ENCODE results near the gene SCO2. TPM values are rescaled to one million over a fixed set of nuclear protein-coding genes. Genes with fewer than 3 reads are reported as not detected.
"Not testable (repeated sequence)": the region's sequence is repeated elsewhere in the genome, so short reads cannot be mapped to it uniquely, and the experiment has no call there.

Gene SCO2
- polyA plus RNA-seq, 3 donors from 2014 or later: 8.3 to 14.8 (median 9.9) TPM

DNA sequence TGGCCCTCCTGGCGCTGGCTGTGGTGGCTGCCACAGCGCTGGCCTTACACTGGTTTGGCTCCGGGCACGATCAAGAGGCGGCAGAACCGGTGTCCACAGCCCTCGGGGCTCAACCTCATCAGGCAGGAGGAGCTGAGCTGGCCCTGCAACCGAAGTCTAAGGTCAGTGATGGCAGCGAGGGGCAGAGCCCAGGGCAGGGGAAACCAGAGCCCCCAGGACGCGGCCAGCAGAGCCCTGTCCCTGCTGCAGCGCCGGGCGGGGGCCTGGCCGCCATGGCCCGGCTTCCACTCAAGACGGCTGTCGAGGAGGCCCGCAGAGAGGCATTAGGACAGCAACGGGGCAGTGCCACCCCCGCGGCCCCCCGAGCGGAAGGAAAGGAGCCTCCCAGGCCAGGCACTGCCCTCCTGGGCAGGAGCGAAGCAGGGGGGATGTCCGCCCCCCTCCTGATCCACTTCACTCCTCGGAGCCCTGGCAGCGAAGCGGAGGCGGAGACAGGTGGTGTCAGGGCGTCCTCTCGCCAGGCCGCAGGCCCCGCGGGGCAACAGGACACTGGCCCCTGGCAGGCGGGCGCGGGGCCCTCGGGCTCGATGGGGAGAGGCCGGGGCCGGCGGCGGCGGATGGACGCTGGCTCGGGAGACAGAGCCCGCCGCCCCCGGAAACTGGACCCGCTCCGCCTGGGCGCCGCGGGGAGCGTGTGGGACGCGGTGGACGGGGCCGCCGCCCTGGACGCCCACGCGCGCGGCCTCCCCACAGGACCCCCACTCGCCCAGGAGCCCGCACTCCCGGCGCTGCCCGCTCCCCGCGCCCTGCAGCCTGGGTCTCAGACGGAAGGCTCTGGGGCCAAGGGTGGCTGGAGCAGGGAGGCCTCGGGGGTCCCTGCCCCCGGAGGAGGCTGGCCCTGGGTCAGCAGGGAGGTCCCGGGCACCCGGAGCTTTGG, 21.2 kb upstream of the SCO2 start:
- Mint-ChIP-seq H3K36me3 (no peaks in the 10 kb centered on the region), H3K27me3 (ENCODE audit: low read depth in 3 of 3) (peaks cover 0 to 8% (median 5%) of the 10 kb centered on the region in 3 donors), H3K27ac (peak overlapping the region; percentile 35 to 89 (median 74)), H3K4me1 (peaks cover 45 to 54% of the 10 kb centered on the region in 2 donors), H3K4me3 (no peak overlapping the region), H3K9me3 (no peaks in the 10 kb centered on the region)
- DNase-seq: no peak

DNA sequence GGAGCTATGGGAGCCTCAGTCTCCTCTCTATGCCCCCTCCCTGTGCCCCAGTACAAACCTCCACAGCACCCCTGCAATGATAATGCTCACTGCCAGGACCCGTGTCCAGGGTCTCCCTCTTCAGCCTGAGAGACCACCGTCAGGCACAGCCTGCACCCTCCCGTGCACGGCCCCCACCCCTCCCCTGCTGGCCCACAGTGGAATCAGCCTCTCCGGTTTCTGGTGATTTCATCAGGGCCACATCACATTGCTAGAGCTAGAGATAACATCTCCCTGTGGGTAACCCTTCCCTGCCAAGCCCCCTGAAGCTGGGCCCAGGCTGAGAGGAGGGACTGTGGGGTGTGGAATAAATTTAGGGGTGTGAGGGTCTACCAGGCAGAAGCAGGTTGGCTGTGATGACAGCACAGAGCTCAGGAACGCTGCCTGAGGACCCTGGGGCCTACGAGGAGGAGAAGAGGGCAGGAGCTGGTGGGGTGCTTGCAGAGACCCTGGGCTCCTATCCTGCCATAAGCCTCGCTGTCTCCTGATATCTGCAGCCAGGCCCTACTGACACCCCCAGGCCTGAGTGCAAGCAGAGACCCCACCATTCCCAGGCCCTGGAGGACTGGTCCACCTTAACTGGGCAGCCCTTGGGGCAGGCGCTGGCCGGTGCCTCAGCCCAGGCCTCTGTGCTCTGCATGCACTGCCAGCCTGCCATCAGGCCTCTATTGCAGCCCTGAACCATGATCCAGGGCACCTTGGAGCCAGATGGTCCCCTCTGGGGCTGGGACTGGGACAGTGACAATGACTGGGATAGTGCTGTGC, 20.3 kb upstream of the SCO2 start, which contains the start of gene KLHDC7B:
Gene KLHDC7B, plus strand, starts transcription at position 378 of the 804 bp plus-strand sequence. Its CDS starts 345 bp downstream, at position 723.
- H3K4me1 Mint-ChIP-seq: peaks cover 45 to 54% of the 10 kb centered on the region in 2 donors
- no peak for DNase-seq
- peak within 1 kb of the TSS; percentile 82 to 90 (median 86) for H3K27ac Mint-ChIP-seq

DNA sequence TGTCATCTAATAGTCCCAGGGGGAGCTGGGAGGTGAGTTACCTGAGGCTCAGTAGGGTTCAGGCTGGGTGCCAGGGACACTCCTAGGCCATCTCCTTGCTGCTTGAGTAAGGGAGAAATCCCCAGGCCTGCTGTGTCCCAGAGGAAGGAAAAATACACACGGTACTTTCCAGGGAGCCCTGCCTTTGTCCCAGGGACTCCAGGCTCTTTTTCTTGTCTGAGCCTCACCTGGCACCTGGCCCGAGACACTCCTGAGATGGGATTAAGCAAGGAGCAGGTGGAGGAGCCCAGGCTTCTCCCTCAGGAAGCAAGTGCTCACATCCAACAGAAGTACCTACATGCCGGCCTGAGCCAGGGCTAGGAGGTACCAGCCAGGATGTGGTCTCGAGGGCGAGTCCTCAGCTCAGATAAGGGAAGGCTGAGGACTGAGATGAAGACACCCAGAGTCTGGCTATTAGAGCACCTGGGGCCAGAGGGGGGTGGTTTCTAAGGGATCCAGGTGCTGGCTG, 19.4 kb upstream of the SCO2 start:
- H3K36me3 Mint-ChIP-seq: no peaks in the 10 kb centered on the region
- H3K4me1 Mint-ChIP-seq: peaks cover 44 to 53% of the 10 kb centered on the region in 2 donors
- no peak for DNase-seq

More for the DNA sequence above, 20.3 kb upstream of the SCO2 start, which contains the start of gene KLHDC7B:
- H3K27me3 Mint-ChIP-seq (ENCODE audit: low read depth in 3 of 3): peaks cover 2 to 8% (median 7%) of the 10 kb centered on the region in 3 donors
- H3K36me3 Mint-ChIP-seq: no peaks in the 10 kb centered on the region
- no peaks in the 10 kb centered on the region for H3K9me3 Mint-ChIP-seq
- H3K4me3 Mint-ChIP-seq: peak within 1 kb of the TSS; percentile 33 to 73 (median 66)

DNA sequence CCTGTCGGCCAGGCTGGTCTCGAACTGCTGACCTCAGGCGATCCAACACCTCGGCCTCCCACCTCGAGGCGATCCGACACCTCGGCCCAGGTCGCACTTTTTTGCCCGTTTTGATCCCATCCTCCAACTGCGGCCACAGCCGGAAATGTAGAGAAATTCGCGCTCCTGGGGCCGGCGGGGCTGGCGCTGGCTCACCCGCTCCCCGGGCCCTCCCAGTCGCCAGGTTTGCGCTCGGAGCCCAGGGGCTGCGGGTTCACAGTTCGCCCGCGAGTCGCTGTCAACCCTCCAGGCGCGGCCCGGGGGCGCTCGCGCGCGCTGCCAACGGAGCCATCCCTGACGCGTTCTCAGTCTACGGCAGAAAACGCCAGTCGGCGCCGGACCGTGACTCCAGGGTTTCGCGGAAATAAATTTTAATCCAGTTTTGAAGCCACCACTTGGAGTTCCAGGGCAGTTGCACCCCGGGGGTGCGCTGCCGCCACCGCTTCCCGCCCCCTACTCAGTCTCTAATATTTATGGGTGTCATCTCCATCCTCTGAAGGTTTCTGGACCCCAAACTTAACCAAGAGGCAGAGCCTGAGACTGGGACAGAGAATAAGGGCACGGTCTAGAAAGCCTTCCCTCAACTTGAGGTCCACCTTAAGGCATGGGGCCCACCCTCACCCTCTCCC, 18.8 kb upstream of the SCO2 start:
- no peaks in the 10 kb centered on the region for H3K36me3 Mint-ChIP-seq
- H3K27me3 Mint-ChIP-seq (ENCODE audit: low read depth in 3 of 3): peaks cover 2 to 13% (median 8%) of the 10 kb centered on the region in 3 donors
- H3K27ac Mint-ChIP-seq: peak overlapping the region; percentile 82 to 90 (median 88)
- H3K4me1 Mint-ChIP-seq: peaks cover 50 to 55% of the 10 kb centered on the region in 2 donors
- peak; percentile 88 to 92 (median 88) for DNase-seq
- peak overlapping the region; percentile 66 to 74 (median 72) for H3K4me3 Mint-ChIP-seq
- H3K9me3 Mint-ChIP-seq: no peaks in the 10 kb centered on the region

More for the DNA sequence above, 19.4 kb upstream of the SCO2 start:
- H3K4me3 Mint-ChIP-seq: peak overlapping the region; percentile 33 to 73 (median 66)
- peak overlapping the region; percentile 82 to 90 (median 86) for H3K27ac Mint-ChIP-seq
- H3K9me3 Mint-ChIP-seq: no peaks in the 10 kb centered on the region
- H3K27me3 Mint-ChIP-seq (ENCODE audit: low read depth in 3 of 3): peaks cover 2 to 8% (median 8%) of the 10 kb centered on the region in 3 donors

DNA sequence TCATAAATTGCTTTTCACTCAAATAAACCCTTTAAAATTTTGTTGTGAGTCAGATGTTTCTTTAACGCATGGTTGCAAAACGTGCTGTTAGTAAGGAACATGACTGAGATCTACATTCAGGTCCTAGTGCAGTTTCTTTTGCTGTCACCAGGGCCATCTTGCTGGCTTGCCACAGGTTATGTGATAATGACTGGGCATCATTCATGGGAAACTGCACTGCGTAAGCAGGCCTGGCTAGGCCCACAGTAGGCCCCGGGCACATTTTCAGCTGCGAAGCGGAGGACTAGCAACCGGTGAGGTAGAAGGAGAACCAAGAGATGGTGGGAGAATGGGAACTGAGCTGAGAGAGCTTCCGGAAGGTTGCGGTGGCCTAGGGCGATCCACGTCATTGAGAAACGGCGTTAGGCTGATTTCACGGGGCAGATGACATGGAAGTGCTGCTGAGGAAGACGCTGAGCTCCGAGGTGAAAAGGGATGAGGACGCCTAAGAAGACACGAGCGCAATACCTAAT, 17.1 kb upstream of the SCO2 start:
- H3K27me3 Mint-ChIP-seq (ENCODE audit: low read depth in 3 of 3): peaks cover 2 to 13% (median 8%) of the 10 kb centered on the region in 3 donors
- peak overlapping the region in 3 of 5 donors; percentile 6 to 54 (median 41) for H3K4me3 Mint-ChIP-seq

DNA sequence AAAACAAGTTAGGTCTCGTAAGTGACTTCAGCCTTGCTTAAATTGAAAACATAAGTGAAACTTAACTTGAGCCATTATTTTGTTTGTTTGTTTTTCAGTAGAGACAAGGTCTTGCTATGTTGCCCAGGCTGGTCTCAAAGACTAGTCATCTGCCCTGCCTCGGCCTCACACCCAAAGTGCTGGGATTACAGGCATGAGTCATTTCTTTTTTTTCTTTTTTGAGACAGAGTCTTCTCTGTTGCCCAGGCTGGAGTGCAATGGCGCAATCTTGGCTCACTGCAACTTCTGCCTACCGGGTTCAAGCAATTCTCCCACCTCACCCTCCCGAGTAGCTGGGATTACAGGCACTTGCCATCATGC, 16.2 kb upstream of the SCO2 start:
- DNase-seq, H3K4me3 Mint-ChIP-seq, H3K9me3 Mint-ChIP-seq, H3K36me3 Mint-ChIP-seq: not testable (repeated sequence)
- peaks cover 55 to 64% of the 10 kb centered on the region in 2 donors for H3K4me1 Mint-ChIP-seq
- H3K27ac Mint-ChIP-seq: peak overlapping the region; percentile 60 to 98 (median 90)
- H3K27me3 Mint-ChIP-seq (ENCODE audit: low read depth in 3 of 3): peaks cover 2 to 13% (median 8%) of the 10 kb centered on the region in 3 donors

More for the DNA sequence above, 17.1 kb upstream of the SCO2 start:
- H3K36me3 Mint-ChIP-seq: no peaks in the 10 kb centered on the region
- peak overlapping the region in 5 of 6 donors; percentile 88 to 98 (median 91) for H3K27ac Mint-ChIP-seq
- H3K9me3 Mint-ChIP-seq: no peaks in the 10 kb centered on the region
- DNase-seq: no peak
- H3K4me1 Mint-ChIP-seq: peaks cover 56 to 64% of the 10 kb centered on the region in 2 donors

DNA sequence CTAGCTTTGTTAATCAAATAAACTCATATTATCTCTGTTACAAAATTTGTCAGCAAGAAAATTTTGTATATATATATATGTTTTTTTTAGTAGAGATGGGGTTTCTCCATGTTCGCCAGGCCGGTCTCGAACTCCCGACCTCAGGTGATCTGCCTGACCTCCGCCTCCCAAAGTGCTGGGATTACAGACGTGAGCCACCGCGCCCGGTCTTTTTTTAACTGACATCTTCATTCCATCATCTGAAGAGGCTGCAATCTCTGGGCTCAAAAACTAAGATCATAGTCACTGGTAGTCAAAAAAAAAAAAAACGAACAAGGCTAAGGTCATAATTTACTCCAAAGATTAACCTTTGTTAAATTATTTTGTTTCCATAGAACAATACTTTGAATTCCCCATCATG, 15.0 kb upstream of the SCO2 start:
- H3K27ac Mint-ChIP-seq: peak overlapping the region; percentile 88 to 98 (median 94)
- H3K9me3 Mint-ChIP-seq: no peaks in the 10 kb centered on the region
- H3K4me3 Mint-ChIP-seq: peak overlapping the region in 4 of 5 donors; percentile 25 to 53 (median 39)
- H3K36me3 Mint-ChIP-seq: no peaks in the 10 kb centered on the region
- peaks cover 46 to 55% of the 10 kb centered on the region in 2 donors for H3K4me1 Mint-ChIP-seq
- DNase-seq: no peak
- peaks cover 2 to 13% (median 6%) of the 10 kb centered on the region in 3 donors for H3K27me3 Mint-ChIP-seq (ENCODE audit: low read depth in 3 of 3)

DNA sequence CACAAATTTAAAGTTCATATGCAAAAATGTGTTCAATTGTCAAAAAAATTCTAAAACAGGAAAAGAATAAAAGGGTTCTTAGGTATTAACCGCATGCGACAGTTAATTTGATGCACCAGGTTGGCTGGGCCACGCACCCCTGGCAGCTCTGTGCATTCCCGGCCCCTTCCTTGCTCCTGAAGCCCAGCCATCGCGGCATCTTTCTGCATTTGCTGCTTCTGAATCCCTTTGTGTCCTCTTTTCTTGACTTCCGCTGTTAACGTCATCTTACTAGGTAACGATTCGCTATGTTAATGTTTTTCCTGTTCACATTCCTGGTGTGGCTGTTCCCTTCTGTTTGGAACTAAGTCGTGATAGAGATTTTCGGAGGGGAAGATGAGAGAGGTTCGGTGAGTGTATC, 12.4 kb upstream of the SCO2 start:
- Mint-ChIP-seq H3K27me3 (ENCODE audit: low read depth in 3 of 3) (peaks cover 2 to 13% (median 9%) of the 10 kb centered on the region in 3 donors), H3K36me3 (no peaks in the 10 kb centered on the region), H3K4me1 (peaks cover 30 to 38% of the 10 kb centered on the region in 2 donors), H3K4me3 (peak overlapping the region in 2 of 5 donors; percentile 27 to 53), H3K27ac (peak overlapping the region; percentile 89 to 99 (median 96)), H3K9me3 (peaks cover 0 to 1% (median 0%) of the 10 kb centered on the region in 6 donors)
- no peak for DNase-seq

DNA sequence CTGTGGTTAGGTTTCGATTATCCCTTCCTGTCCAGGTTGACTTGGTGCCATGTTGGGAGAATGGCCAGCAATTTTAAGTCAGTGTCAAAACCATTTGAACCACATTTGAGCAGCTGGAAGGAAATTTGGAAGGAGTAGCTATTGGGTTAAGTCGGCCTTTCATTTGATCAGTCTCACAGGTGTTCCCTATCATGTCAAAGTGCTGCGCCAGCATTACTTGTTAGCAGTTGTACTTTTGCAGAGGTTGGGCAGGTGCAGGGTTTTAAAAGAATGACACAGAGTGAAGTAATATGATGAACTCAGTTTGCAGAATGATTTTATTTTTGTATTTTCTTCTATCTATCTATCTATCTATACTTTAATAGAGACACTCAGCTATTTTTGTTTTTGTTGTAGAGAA, 10.8 kb upstream of the SCO2 start:
- H3K4me1 Mint-ChIP-seq: peaks cover 27 to 33% of the 10 kb centered on the region in 2 donors
- peak overlapping the region in 3 of 6 donors; percentile 16 to 49 (median 34) for H3K27ac Mint-ChIP-seq
- peaks cover 0 to 1% (median 0%) of the 10 kb centered on the region in 6 donors for H3K9me3 Mint-ChIP-seq
- peaks cover 2 to 17% (median 8%) of the 10 kb centered on the region in 3 donors for H3K27me3 Mint-ChIP-seq (ENCODE audit: low read depth in 3 of 3)
- H3K36me3 Mint-ChIP-seq: no peaks in the 10 kb centered on the region
- H3K4me3 Mint-ChIP-seq: no peak overlapping the region
- no peak for DNase-seq

DNA sequence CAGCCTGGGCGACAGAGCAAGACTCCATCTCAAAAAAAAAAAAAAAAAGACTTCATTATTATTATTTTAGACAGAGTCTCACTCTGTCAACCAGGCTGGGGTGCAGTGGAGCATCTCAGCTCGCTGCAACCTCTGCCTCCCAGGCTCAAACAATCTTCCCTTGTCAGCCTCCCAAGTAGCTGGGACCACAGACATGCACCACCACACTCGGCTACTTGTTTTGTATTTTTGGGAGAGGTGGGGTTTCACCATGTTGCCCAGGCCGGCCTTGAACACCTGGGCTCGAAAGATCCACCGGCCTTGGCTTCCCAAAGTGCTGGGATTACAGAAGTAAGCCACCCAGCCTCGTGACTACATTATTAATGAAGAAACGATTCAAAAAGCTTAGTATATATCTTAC, 9.7 kb upstream of the SCO2 start:
- DNase-seq: no peak
- no peaks in the 10 kb centered on the region for H3K36me3 Mint-ChIP-seq
- H3K27me3 Mint-ChIP-seq (ENCODE audit: low read depth in 3 of 3): peaks cover 0 to 22% (median 10%) of the 10 kb centered on the region in 3 donors
- H3K27ac Mint-ChIP-seq: no peak overlapping the region
- peaks cover 20 to 22% of the 10 kb centered on the region in 2 donors for H3K4me1 Mint-ChIP-seq
- H3K9me3 Mint-ChIP-seq: peaks cover 0 to 1% (median 0%) of the 10 kb centered on the region in 6 donors
- H3K4me3 Mint-ChIP-seq: no peak overlapping the region

DNA sequence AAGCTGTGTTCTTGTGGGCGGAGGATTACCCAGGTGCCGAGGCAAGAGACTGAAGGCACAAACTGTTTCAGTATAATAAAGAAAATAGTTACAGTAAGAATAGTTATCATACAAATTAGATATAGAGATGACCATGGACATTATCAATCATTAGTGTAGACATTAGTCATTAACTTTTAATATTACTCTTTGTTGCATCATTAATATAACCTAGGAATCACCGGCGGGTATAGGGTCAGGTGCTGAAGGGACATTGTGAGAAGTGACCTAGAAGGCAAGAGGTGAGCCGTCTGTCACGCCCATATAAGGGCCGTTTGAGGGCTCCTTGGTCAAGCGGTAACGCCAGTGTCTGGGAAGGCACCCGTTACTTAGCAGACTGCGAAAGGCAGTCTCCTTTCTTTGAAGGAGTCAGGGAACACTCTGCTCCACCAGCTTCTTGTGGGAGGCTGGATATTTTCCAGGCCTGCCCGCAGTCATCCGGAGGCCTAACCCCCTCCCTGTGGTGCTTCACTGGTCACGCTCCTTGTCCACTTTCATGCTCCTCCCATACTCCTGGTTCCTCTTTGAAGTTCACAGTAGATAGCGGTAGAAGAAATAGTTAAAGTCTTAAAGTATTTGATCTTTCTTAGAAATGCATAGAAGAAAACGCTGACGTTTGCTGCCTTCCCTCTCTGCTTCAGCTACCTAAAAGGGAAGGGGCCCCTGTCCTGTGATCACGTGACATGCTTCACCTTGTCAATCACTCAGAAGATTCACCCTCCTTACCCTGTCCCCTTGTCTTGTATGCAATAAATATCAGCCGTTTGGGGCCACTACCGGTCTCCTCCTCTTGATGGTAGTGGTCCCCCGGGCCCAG, 8.7 kb upstream of the SCO2 start:
- peak overlapping the region in 4 of 6 donors; percentile 46 to 91 (median 54) for H3K27ac Mint-ChIP-seq
- peaks cover 10 to 12% of the 10 kb centered on the region in 2 donors for H3K4me1 Mint-ChIP-seq
- peaks cover 0 to 16% (median 10%) of the 10 kb centered on the region in 3 donors for H3K27me3 Mint-ChIP-seq (ENCODE audit: low read depth in 3 of 3)
- not testable (repeated sequence) for H3K36me3 Mint-ChIP-seq, H3K9me3 Mint-ChIP-seq, DNase-seq
- peak overlapping the region in 2 of 5 donors; percentile 48 to 58 for H3K4me3 Mint-ChIP-seq

Measured in immature natural killer cell (primary cell).